Activated naive CD4-positive, alpha-beta T cell treated with anti-CD3 and anti-CD28 coated beads, Interleukin-2, amount 10 ng/mL, durations not matched to agents 7 days and 5 days (primary cell): ENCODE data around the gene SKP2.

Source experiments
- CTCF ChIA-PET: fragments of 350-600 bp; sonication (Branson Sonifier 250); formaldehyde crosslinking; loops from one replicate; lab custom pipeline; 2021; ENCODE audit warnings: antibody characterized with exemption; lab: Charles Lee
- DNase-seq: peaks from one replicate; pipeline ENCODE4 v3.0.0-alpha.2; 2020
- H3K27ac Mint-ChIP-seq: one replicate; pipeline ENCODE4 v1.8.0; 2021; ENCODE audit warnings: mild to moderate bottlenecking, moderate library complexity, mixed read lengths
- H3K27me3 Mint-ChIP-seq: one replicate; pipeline ENCODE4 v1.8.0; 2021; ENCODE audit warnings: mild to moderate bottlenecking, mixed read lengths
- H3K36me3 Mint-ChIP-seq: one replicate; pipeline ENCODE4 v1.8.0; 2021; ENCODE audit warnings: mixed read lengths
- H3K4me1 Mint-ChIP-seq: one replicate; pipeline ENCODE4 v1.8.0; 2021; ENCODE audit warnings: mixed read lengths
- H3K4me3 Mint-ChIP-seq: one replicate; pipeline ENCODE4 v1.8.0; 2021; ENCODE audit warnings: mild to moderate bottlenecking, moderate library complexity, mixed read lengths
- H3K9me3 Mint-ChIP-seq: one replicate; pipeline ENCODE4 v1.8.0; 2021; ENCODE audit warnings: mixed read lengths

The SKP2 gene

DNA sequence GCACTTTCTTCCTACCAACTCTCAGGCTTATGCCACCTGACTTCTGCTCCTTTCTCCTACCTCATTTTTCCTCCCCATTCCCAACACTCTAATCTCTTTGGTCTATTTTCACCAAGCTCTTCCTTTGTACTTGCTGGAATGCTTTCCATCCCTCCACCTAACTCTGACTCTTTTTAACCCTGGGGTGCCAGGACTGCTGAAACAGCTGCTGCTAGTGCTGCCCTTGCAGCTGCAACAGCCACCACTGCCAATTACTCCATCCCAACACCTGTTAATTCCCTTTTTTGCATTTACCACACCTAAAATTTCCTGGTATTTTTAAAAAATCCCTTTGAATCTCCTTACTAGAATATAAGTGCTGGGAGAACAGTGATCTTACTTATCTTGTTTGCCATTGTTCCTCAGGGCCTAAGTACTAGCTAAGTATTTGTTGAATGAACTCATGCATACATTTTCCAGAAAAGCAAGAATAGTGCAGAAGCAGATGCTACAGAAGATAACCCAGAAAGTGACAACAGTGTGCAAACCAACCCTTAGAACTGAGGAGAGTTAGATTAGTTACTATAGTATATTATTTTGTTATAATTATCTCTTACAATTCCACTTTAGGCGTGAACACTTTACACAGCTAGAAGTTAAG is 78.4 kb downstream of the SKP2 start:
- Mint-ChIP-seq H3K4me3 (no peak overlapping the region), H3K27ac (no peak overlapping the region), H3K9me3 (no peaks in the 10 kb centered on the region), H3K27me3 (no peaks in the 10 kb centered on the region), H3K36me3 (peaks cover 5% of the 10 kb centered on the region), H3K4me1 (no peaks in the 10 kb centered on the region)
- CTCF ChIA-PET, result interaction anchor here (0.9 kb wide), 1 partner anchor 152 kb away, joined by 3 read pairs; no protein-coding TSS in a partner anchor
- DNase-seq, result no peak

DNA sequence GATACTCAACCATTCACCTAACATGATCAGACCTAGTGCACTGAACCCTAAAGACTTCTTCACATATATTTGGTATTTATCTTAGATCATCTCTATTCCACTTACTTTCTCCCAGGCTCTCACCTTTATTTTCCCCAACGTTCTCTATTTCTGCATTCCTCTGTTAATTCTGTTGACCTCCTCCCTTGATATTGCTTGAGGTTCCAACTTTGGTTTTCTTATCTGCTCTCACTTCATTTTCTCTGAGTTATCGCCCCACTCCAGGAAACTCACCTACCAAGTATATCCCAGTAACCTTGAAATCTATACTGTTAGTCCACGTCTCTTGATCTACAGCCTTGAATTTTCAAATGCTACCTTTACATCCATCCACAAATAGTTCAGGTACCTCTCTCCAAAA is 80.6 kb downstream of the SKP2 start:
- Mint-ChIP-seq H3K9me3 (no peaks in the 10 kb centered on the region), H3K36me3 (peaks cover 3% of the 10 kb centered on the region), H3K27ac (no peak overlapping the region), H3K4me1 (peaks cover 2% of the 10 kb centered on the region), H3K4me3 (no peak overlapping the region), H3K27me3 (no peaks in the 10 kb centered on the region)
- no peak for DNase-seq
- CTCF ChIA-PET, result no interaction called here
